ENCODE measurements around the gene SLC37A1. TPM values are rescaled to one million over a fixed set of nuclear protein-coding genes. Genes with fewer than 3 reads are reported as not detected.

SLC37A1 gene
- total RNA-seq, 1 experiment from 2014 or later = 37.7 TPM

- H2BK12ac ChIP-seq (ENCODE audit: insufficient read length, low read depth, low read length) = no peak overlapping the region
- H3K23me2 ChIP-seq (ENCODE audit: insufficient read length, low read depth, low read length, poor library complexity, severe bottlenecking) = no peaks in the 10 kb centered on the region
- peaks cover 6 to 70% (median 49%) of the 10 kb centered on the region in 3 experiments; a peak in 6 of 7 replicates for H3K36me3 Mint-ChIP-seq (ENCODE audit: insufficient read depth in 1 of 3, low read depth in 3 of 3)
- TF ChIP-seq CTCF (conservative IDR thresholded peaks at IDR 0.05) = no peak
- no peak overlapping the region for H2BK120ac ChIP-seq (ENCODE audit: low read depth, low read length, poor library complexity, severe bottlenecking)
- no peak overlapping the region for H3K27ac ChIP-seq (ENCODE audit: insufficient read length, low read depth, low read length)
- no peak overlapping the region for H3K18ac ChIP-seq (ENCODE audit: insufficient read length, low read depth, low read length)
- H2AK5ac ChIP-seq (ENCODE audit: insufficient read length, low read length) = no peak overlapping the region
- H3K56ac ChIP-seq (ENCODE audit: insufficient read length, low read depth, low read length) = no peak overlapping the region
- peaks cover 2% of the 10 kb centered on the region; the same call in 1 of the 2 replicates for H3K4me1 ChIP-seq (ENCODE audit: insufficient read depth, low read length)
- no peak overlapping the region for H4K8ac ChIP-seq (replicated peaks; ENCODE audit: insufficient read length, low read depth, low read length)
- H3K4me1 Mint-ChIP-seq = peaks cover 16 to 17% of the 10 kb centered on the region in 2 experiments
- H2BK15ac ChIP-seq (ENCODE audit: low read depth, low read length) = no peak overlapping the region
- no peak for DNase-seq
- H3K23ac ChIP-seq (ENCODE audit: insufficient read length, low read depth, low read length) = no peak overlapping the region
- no peaks in the 10 kb centered on the region for H3K79me1 ChIP-seq (ENCODE audit: insufficient read depth, low read depth, low read length, poor library complexity, severe bottlenecking)
- H2BK5ac ChIP-seq (ENCODE audit: insufficient read length, low read length) = no peak overlapping the region
- no peak overlapping the region for H3K9ac ChIP-seq (ENCODE audit: extremely low read depth, insufficient read length, low read length)
- no peak overlapping the region for H3K14ac ChIP-seq (ENCODE audit: insufficient read depth, low read length)
- no peaks in the 10 kb centered on the region for H3K9me3 Mint-ChIP-seq
- WGBS (ENCODE audit: extremely low coverage, insufficient read length, low lambda C conversion rate) = no CpG with 5 or more reads among the region's 25 CpGs
- no peak overlapping the region for H2BK20ac ChIP-seq (ENCODE audit: low read depth, low read length, poor library complexity, severe bottlenecking)
- no peak overlapping the region for H3K4me3 Mint-ChIP-seq
- no peaks in the 10 kb centered on the region for H3K9me3 ChIP-seq (ENCODE audit: control insufficient read depth, low read depth, low read length)
- peak overlapping the region in 1 of 3 experiments; percentile 53; a peak in 2 of 7 replicates for H3K27ac Mint-ChIP-seq
- H3K4me2 ChIP-seq (ENCODE audit: insufficient read depth, insufficient read length, low read length) = no peak overlapping the region
- no peak overlapping the region for H3T11ph ChIP-seq (ENCODE audit: low read length)
- no peak overlapping the region for H2AFZ ChIP-seq (ENCODE audit: low read length)
- no peak overlapping the region for H4K91ac ChIP-seq (ENCODE audit: insufficient read length, low read depth, low read length)
- no peaks in the 10 kb centered on the region for H3K27me3 ChIP-seq (ENCODE audit: insufficient read depth, low read length)
- H3K4ac ChIP-seq (ENCODE audit: low read depth, low read length) = no peak overlapping the region
- H4K20me1 ChIP-seq (ENCODE audit: control insufficient read depth, insufficient read depth, insufficient read length) = no peaks in the 10 kb centered on the region
- H3K27me3 Mint-ChIP-seq (ENCODE audit: low read depth) = no peaks in the 10 kb centered on the region
- H4K5ac ChIP-seq (ENCODE audit: insufficient read length, low read depth, low read length) = no peak overlapping the region
- H3K79me2 ChIP-seq (ENCODE audit: insufficient read depth, low read length) = no peaks in the 10 kb centered on the region
Measured at GRCh38 chr21:42543106-42543847, 29.6 kb downstream of the SLC37A1 start.
